22Rv1 (cell line): ENCODE measurements around the gene NT5C1B.

Experiments
- H3K27ac ChIP-seq: fragments of 450-650 bp; 2 replicates; pipeline ENCODE4 v1.5.1; 2017
- ZFX ChIP-seq: fragments of 450-650 bp; IDR thresholded peaks from 2 replicates; pipeline ENCODE4 v1.6.1; 2017; ENCODE audit warnings: antibody characterized with exemption, borderline replicate concordance
- TF ChIP-seq, protein P1 (sequence below): fragments of 450-650 bp; IDR thresholded peaks from 2 replicates; pipeline ENCODE4 v1.5.1; 2017; ENCODE audit warnings: mild to moderate bottlenecking

Gene NT5C1B

DNA sequence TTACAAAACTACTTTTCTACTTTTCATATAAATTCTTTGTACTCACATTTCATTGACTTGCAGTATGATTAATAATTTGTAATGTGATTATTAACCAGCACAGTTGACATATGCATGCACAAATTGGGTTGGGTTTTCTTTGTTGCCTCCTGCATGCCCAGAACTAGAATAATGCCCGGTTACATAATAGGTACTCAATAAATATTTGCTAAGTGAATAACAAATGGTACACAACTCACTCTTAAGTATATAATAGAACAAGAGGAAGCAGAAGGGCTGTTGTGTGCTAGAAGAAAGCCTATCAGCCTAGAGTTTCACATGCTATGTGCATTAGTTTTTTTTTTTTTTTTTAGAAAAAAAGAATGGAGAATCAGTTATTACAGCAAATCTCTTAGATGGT is 38.2 kb downstream of the NT5C1B start:
- no peak overlapping the region for H3K27ac ChIP-seq
- TF ChIP-seq, protein P1, sequence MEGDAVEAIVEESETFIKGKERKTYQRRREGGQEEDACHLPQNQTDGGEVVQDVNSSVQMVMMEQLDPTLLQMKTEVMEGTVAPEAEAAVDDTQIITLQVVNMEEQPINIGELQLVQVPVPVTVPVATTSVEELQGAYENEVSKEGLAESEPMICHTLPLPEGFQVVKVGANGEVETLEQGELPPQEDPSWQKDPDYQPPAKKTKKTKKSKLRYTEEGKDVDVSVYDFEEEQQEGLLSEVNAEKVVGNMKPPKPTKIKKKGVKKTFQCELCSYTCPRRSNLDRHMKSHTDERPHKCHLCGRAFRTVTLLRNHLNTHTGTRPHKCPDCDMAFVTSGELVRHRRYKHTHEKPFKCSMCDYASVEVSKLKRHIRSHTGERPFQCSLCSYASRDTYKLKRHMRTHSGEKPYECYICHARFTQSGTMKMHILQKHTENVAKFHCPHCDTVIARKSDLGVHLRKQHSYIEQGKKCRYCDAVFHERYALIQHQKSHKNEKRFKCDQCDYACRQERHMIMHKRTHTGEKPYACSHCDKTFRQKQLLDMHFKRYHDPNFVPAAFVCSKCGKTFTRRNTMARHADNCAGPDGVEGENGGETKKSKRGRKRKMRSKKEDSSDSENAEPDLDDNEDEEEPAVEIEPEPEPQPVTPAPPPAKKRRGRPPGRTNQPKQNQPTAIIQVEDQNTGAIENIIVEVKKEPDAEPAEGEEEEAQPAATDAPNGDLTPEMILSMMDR = no peak
- TF ChIP-seq ZFX = no peak

GRCh38 chr2:18550433-18550832 is 38.9 kb downstream of the NT5C1B start:
- TF ChIP-seq, protein P1 = no peak
- TF ChIP-seq ZFX = no peak
- no peak overlapping the region for H3K27ac ChIP-seq

DNA sequence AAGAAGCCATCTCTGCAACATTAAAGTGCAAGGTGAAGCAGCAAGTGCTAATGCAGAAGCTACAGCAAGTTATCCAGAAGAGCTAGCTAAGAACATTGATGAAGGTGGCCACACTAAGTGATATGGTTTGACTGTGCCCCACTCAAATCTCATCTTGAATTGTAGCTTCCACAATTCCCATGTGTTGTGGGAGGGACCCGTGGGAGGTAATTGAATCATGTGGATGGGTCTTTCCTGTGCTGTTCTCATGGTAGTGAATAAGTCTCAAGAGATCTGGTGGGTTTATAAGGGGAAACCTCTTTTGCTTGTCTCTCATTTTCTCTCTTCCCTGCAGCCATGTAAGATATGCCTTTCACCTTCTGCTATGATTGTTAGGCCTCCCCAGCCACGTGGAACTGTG is 40.3 kb downstream of the NT5C1B start:
- TF ChIP-seq, protein P1 = no peak
- TF ChIP-seq ZFX = no peak

GRCh38 chr2:18548621-18549020 is 40.7 kb downstream of the NT5C1B start:
- H3K27ac ChIP-seq = no peak overlapping the region
- no peak for TF ChIP-seq ZFX
- TF ChIP-seq, protein P1 = no peak

More for the DNA sequence above, 40.3 kb downstream of the NT5C1B start:
- no peak overlapping the region for H3K27ac ChIP-seq

DNA sequence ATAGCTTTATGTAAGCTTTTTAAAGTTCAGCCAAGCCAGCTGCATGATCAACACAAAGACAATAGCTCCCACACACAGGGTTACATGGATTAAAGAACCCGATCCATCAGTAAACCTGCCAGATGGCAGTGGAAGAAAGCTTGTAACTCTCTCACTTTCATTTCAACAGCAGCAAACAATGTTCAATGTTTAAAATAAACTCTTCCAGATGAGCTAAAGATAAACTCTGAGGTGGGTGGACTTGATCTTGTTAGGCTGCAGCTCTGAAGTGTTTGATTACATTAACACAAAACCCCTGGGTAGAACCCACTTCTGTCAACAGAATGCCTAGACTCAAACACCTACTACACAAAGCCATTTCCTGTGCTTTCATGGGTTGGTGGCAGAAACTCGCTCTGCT is 42.8 kb downstream of the NT5C1B start:
- H3K27ac ChIP-seq = no peak overlapping the region
- TF ChIP-seq, protein P1 = no peak
- TF ChIP-seq ZFX = no peak

- no peak overlapping the region for H3K27ac ChIP-seq
- no peak for TF ChIP-seq ZFX
- TF ChIP-seq, protein P1 = no peak
Measured at GRCh38 chr2:18545384-18545783, 44.0 kb downstream of the NT5C1B start.

DNA sequence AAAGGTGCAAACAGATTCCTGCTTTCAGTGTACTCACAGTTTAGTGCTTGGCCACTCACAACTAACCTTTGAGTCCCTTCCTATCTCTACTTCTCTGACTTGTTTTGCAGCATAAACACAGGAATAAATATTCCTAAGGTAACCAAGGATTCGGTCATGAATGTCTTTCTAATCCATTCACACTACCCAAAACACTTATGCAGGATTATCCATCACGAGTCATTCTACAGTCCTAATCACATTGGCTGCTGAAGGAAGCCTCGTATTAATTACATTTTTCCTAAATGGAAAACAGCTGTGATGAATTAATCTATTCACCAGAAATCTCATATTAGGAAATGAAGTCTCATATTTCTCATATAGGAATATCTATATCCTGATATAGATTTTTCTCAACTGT is 45.2 kb downstream of the NT5C1B start:
- H3K27ac ChIP-seq = no peak overlapping the region
- no peak for TF ChIP-seq ZFX
- TF ChIP-seq, protein P1 = no peak
